Lung (tissue), 16 donors: ENCODE results near the gene PPY. TPM values are rescaled to one million over a fixed set of nuclear protein-coding genes. Genes with fewer than 3 reads are reported as not detected.
A peak's percentile ranks its signal among the peaks of the same experiment; 100 is the strongest.

Source experiments
- ATAC-seq: fragments of 200-7000 bp; cut with Tn5 transposase; one replicate; pipeline ENCODE4 v1.9.1; 2020; ENCODE audit warnings: moderate number of reproducible peaks; ENCODE audit not compliant: insufficient read depth, low FRiP score
- DNase-seq, 3 donors: peaks; one replicate each; pipeline ENCODE4 v3.0.0-alpha.2; 2013 to 2017
- H3K27ac ChIP-seq, 2 donors: one replicate each; pipeline ENCODE4 v1.5.1; 2013; ENCODE audit warnings: mild to moderate bottlenecking in 2 of 2, moderate library complexity in 2 of 2, control low read depth in 1 of 2, inconsistent platforms in 1 of 2, low read depth in 1 of 2, low read length in 1 of 2
- H3K27me3 ChIP-seq, 3 donors: one replicate each; pipeline ENCODE4 v1.5.1; 2013; ENCODE audit warnings: low read length in 2 of 3; ENCODE audit not compliant: control insufficient read depth in 3 of 3, insufficient read depth in 3 of 3
- H3K36me3 ChIP-seq, 4 donors: one replicate each; pipeline ENCODE4 v1.5.1; 2013; ENCODE audit warnings: low read length in 4 of 4, mild to moderate bottlenecking in 1 of 4, moderate library complexity in 1 of 4; ENCODE audit not compliant: control insufficient read depth in 4 of 4, insufficient read depth in 4 of 4
- H3K4me1 ChIP-seq, 5 donors: one replicate each; pipeline ENCODE4 v1.5.1; 2013; ENCODE audit warnings: low read length in 5 of 5, mild to moderate bottlenecking in 2 of 5, moderate library complexity in 1 of 5; ENCODE audit not compliant: control insufficient read depth in 5 of 5, insufficient read depth in 5 of 5
- H3K4me3 ChIP-seq: one replicate; pipeline ENCODE4 v1.5.1; 2013; ENCODE audit warnings: mild to moderate bottlenecking, control low read depth, moderate library complexity
- H3K9ac ChIP-seq, 2 donors: one replicate each; pipeline ENCODE4 v1.5.1; 2013; ENCODE audit warnings: low read length in 2 of 2, control low read depth in 1 of 2; ENCODE audit not compliant: insufficient read depth in 1 of 2
- H3K9me3 ChIP-seq, 4 donors: one replicate each; pipeline ENCODE4 v1.5.1; 2013; ENCODE audit warnings: low read length in 3 of 4, mild to moderate bottlenecking in 1 of 4, moderate library complexity in 1 of 4; ENCODE audit not compliant: control insufficient read depth in 4 of 4, insufficient read depth in 3 of 4
- WGBS, 2 donors: extraction: QIAGEN DNeasy Blood & Tissue Kit; methylation state at CpG; one replicate each; pipeline ENCODE4 v1.1.7; 2013; 5-methylcytosine and 5-hydroxymethylcytosine counted together
- long read RNA-seq, 5 donors: transcript quantifications; one replicate each; lab custom pipeline, GENCODE V29; 2026
- polyA plus RNA-seq, 2 donors: library from polyadenylated mRNA; stranded (reverse); fragments of 200-250 nt; gene quantifications; one replicate each; pipeline ENCODE4 v1.2.1, GENCODE V29; 2013
- total RNA-seq, 2 donors: library from RNA; depleted of rRNA in 1 of 2; stranded (reverse); fragments of >200 nt in 1 of 2; gene quantifications; one replicate each; pipeline ENCODE4 v1.2.1, GENCODE V29; 2014 to 2021
- TF ChIP-seq, protein P1 (sequence below): IDR thresholded peaks from 2 replicates; pipeline ENCODE4 v1.5.1; 2012; ENCODE audit warnings: mild to moderate bottlenecking; ENCODE audit errors: control extremely low read depth, extremely low read depth
- donor health status: control.
- donor health status: control.
- donor health status: Bipolar disorder and iron deficiency.
- donor health status: healthy.
- donor health status: DM: yes; HTN: yes; CAD: no.

PPY gene, protein sequence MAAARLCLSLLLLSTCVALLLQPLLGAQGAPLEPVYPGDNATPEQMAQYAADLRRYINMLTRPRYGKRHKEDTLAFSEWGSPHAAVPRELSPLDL
- total RNA-seq (not detected), polyA plus RNA-seq (not detected)
- long read RNA-seq, donor 1, partial matches to known transcripts = 0 of 1 reads
- long read RNA-seq, donor 1, other reads (novel, unspliced or antisense) = 0 of 1 reads
- long read RNA-seq, donor 2 = 0 reads
- long read RNA-seq, donor 3, partial matches to known transcripts = 0 of 1 reads
- long read RNA-seq, donor 3, other reads (novel, unspliced or antisense) = 0 of 1 reads
- long read RNA-seq, donor 4, partial matches to known transcripts = 0 of 1 reads
- long read RNA-seq, donor 4, other reads (novel, unspliced or antisense) = 0 of 1 reads
- long read RNA-seq, donor 5 = 0 reads

DNA sequence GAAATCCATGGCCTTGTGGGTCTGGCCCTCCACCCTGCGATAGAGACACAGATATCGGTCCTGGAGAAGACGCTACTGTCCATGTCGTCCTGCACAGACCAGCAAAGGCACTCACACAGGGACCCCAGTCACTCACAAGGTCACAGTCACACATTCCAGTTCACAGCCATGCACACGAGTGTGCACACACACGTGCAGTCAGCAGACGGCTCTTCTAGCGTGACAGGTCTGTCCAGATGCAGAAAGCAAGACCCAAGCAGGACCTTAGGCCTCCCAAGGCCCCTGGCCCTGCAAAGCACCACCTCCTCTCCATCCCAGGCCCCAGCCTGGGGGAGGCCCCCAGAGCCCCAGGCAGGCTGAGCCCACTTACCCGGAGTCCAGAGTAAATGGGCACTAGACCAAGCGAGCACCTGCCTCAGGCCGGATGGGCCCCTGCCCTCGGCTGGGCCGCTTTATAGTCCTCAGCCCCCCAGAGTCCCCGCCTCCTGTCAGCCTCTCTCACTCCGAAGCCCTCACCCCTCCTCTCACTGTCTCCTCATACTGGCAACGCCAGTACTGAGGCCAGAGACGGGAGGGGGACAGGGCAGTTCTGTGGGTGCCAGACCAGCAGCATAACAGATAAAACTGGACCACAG, at the start of gene PPY:
Gene PPY (minus strand): TSS at position 426 of the 635 bp plus-strand sequence. CDS start 822 bp downstream, outside the sequence.
- no peaks in the 10 kb centered on the region for H3K36me3 ChIP-seq
- H3K4me1 ChIP-seq = peaks cover 0 to 4% (median 0%) of the 10 kb centered on the region in 5 donors
- no peak for ATAC-seq
- H3K9ac ChIP-seq = no peak within 1 kb of the TSS
- WGBS, 2 donors = 90 to 95% methylated on average over 17 of the region's 17 CpGs
- DNase-seq = no peak
- H3K9me3 ChIP-seq = no peaks in the 10 kb centered on the region
- peak within 1 kb of the TSS; percentile 1 for H3K4me3 ChIP-seq
- TF ChIP-seq, protein P1, sequence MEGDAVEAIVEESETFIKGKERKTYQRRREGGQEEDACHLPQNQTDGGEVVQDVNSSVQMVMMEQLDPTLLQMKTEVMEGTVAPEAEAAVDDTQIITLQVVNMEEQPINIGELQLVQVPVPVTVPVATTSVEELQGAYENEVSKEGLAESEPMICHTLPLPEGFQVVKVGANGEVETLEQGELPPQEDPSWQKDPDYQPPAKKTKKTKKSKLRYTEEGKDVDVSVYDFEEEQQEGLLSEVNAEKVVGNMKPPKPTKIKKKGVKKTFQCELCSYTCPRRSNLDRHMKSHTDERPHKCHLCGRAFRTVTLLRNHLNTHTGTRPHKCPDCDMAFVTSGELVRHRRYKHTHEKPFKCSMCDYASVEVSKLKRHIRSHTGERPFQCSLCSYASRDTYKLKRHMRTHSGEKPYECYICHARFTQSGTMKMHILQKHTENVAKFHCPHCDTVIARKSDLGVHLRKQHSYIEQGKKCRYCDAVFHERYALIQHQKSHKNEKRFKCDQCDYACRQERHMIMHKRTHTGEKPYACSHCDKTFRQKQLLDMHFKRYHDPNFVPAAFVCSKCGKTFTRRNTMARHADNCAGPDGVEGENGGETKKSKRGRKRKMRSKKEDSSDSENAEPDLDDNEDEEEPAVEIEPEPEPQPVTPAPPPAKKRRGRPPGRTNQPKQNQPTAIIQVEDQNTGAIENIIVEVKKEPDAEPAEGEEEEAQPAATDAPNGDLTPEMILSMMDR = no peak
- H3K27ac ChIP-seq = no peak within 1 kb of the TSS
- H3K27me3 ChIP-seq = peaks cover 0 to 8% (median 6%) of the 10 kb centered on the region in 3 donors

DNA sequence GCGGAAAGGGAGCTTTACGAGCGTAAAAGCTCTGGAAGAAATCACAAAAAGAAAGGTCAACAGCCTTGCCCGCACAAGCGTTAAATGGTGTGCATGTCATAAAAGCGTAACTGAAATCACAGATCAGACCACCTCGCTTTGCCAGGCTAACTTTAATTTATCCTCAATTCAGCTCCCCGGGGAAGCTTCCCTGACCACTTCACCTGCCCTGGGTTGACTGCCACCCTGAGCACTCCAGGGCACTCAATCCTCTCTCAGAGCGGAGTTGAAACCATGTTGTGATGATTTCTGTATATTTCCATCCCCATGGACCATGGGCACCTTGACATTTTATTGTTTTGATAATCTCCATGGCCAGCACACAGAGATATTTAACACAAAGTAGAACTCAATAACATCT, 46.0 kb upstream of the PPY start:
- Histone ChIP-seq H3K27ac (no peak overlapping the region), H3K9ac (no peak overlapping the region), H3K36me3 (no peaks in the 10 kb centered on the region), H3K27me3 (peaks cover 0 to 24% (median 22%) of the 10 kb centered on the region in 3 donors), H3K4me1 (peaks cover 0 to 7% (median 3%) of the 10 kb centered on the region in 5 donors), H3K4me3 (no peak overlapping the region), H3K9me3 (no peaks in the 10 kb centered on the region)
- DNase-seq (no peak), ATAC-seq (no peak)
- TF ChIP-seq, protein P1 = no peak
- WGBS, 2 donors = 86 to 92% methylated on average over 9 of the region's 9 CpGs

DNA sequence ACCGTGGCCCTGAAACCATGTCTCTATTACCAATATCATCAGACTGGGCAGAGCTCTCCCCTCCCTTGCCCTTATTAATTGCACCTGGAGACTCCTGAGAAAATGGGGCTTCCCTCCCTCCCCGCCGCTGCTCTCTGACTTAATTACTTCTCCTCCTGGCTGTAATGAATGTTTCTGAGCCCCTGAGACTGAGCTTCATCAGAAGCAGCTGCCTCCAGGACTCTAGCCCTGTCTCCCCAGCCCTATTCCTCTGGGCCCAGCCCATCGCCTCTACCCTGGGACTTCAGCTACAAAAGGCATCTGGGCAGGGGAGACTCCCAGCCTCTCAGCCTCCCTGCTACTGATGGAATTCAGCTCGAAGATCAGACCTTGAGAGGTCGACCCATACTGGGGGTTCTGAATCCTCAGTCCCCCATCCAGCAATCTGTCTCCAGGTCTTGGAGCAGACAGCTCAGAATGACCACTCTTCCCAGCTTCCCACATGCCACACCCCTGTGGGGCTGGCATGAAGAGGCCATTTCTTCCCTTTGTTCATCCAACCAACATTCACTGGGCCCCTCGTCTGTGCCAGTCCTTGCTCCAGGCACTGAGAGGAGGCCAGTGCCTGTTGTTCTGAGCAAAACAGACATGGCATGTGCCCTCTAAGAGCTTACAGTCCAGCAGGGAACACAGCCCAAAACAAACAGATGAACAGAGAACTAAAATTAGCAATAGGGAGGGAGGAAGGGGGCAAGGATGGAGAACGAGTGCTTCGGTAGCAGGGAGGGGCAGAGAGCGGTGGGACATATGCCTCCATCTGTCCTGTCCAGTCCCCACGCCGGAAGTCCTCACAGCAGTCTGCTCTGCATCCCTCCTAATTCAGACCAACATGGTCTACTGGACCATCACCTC, 45.1 kb upstream of the PPY start:
- ATAC-seq = no peak
- Histone ChIP-seq H3K27ac (no peak overlapping the region), H3K9ac (no peak overlapping the region), H3K27me3 (peaks cover 0 to 31% (median 29%) of the 10 kb centered on the region in 3 donors), H3K36me3 (no peaks in the 10 kb centered on the region), H3K4me3 (no peak overlapping the region), H3K9me3 (no peaks in the 10 kb centered on the region), H3K4me1 (peaks cover 0 to 9% (median 3%) of the 10 kb centered on the region in 5 donors)
- whole genome bisulfite sequencing, 2 donors = 67 to 73% methylated on average over 12 of the region's 12 CpGs
- TF ChIP-seq, protein P1 = no peak
- DNase-seq = no peak
